ENCODE data around the gene PBXIP1. TPM values are rescaled to one million over a fixed set of nuclear protein-coding genes. Genes with fewer than 3 reads are reported as not detected.
A peak's percentile ranks its signal among the peaks of the same experiment; 100 is the strongest.

PBXIP1 gene
- total and polyA plus RNA-seq, 2 of the 13 experiments (the other 11 are each of a cell fraction or from before 2014, with no cell fraction given): 16.3 to 31.9 TPM

- TF ChIP-seq ZNF766 (CRISPR knock-in tag; IDR thresholded peaks at IDR 0.05; ENCODE audit: borderline replicate concordance): 0 out of 2 replicates have a peak, but pooled peaks have one; percentile 53
- no peak for TF ChIP-seq ZNF280D (CRISPR knock-in tag; IDR thresholded peaks at IDR 0.05)
- TF ChIP-seq ZNF570 (CRISPR knock-in tag; IDR thresholded peaks at IDR 0.05; ENCODE audit: borderline replicate concordance): no peak
- TF ChIP-seq ZFP41 (CRISPR knock-in tag; IDR thresholded peaks at IDR 0.05; ENCODE audit: borderline replicate concordance): no peak
- TF ChIP-seq ZNF607 (CRISPR knock-in tag; IDR thresholded peaks at IDR 0.05; ENCODE audit: borderline replicate concordance): 0 out of 2 replicates have a peak, but pooled peaks have one; percentile 45
- 0 out of 2 replicates have a peak, but pooled peaks have one; percentile 22 for TF ChIP-seq ZNF850 (CRISPR knock-in tag; conservative IDR thresholded peaks at IDR 0.05)
- TF ChIP-seq ZNF768 (CRISPR knock-in tag; IDR thresholded peaks at IDR 0.05): no peak
- TF ChIP-seq ZNF800 (CRISPR knock-in tag; IDR thresholded peaks at IDR 0.05): 0 out of 2 replicates have a peak, but pooled peaks have one; percentile 12
- TF ChIP-seq BHLHE40 (IDR thresholded peaks at IDR 0.05; ENCODE audit: low read length): no peak
- TF ChIP-seq FLYWCH1 (CRISPR knock-in tag; IDR thresholded peaks at IDR 0.05): no peak
- TF ChIP-seq YEATS4 (CRISPR knock-in tag; IDR thresholded peaks at IDR 0.05; ENCODE audit: borderline replicate concordance): no peak
- peak; percentile 8; the same call in 1 of the 2 replicates for TF ChIP-seq ZNF687 (CRISPR knock-in tag; IDR thresholded peaks at IDR 0.05)
- no peak for TF ChIP-seq CBX5 (CRISPR knock-in tag; IDR thresholded peaks at IDR 0.05; ENCODE audit: borderline replicate concordance)
- TF ChIP-seq KAT2B (IDR thresholded peaks at IDR 0.05; ENCODE audit: borderline replicate concordance, low read depth, low read length): no peak
- TF ChIP-seq MXI1 (IDR thresholded peaks at IDR 0.05; ENCODE audit: borderline replicate concordance, low read depth, low read length): no peak
Measured at GRCh38 chr1:154945160-154945961, 10.5 kb downstream of the PBXIP1 start (continued).
